Fibroblast of skin of left quadriceps (primary cell): ENCODE data around the gene TRIM49C.
"Not testable (repeated sequence)": the region's sequence is repeated elsewhere in the genome, so short reads cannot be mapped to it uniquely, and the experiment has no call there.

Experiments used
- DNase-seq, 2 experiments: peaks; one replicate each; pipeline ENCODE4 v3.0.0-alpha.2; 2013; ENCODE audit warnings: low read depth in 2 of 2

TRIM49C gene, protein sequence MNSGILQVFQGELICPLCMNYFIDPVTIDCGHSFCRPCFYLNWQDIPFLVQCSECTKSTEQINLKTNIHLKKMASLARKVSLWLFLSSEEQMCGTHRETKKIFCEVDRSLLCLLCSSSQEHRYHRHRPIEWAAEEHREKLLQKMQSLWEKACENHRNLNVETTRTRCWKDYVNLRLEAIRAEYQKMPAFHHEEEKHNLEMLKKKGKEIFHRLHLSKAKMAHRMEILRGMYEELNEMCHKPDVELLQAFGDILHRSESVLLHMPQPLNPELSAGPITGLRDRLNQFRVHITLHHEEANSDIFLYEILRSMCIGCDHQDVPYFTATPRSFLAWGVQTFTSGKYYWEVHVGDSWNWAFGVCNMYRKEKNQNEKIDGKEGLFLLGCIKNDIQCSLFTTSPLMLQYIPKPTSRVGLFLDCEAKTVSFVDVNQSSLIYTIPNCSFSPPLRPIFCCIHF

DNA sequence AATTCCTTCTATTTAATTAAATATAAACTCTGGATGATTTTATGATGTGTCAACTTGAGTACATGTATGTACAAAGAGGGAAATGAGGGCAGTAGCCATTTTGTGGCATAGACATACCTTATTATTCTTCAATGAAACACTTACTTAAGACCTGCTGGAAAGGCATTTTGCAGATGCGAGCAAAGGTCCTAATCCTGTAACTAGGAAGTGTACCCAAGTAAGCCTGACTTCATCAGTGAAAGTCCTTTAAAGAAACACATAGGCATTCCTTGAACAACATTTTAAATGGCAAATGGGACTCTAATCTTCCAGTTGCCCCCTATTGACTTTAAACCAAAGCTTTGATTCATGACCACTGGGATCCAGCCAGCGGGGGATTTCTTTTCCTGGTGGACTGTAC lies at the start of gene TRIM49C:
TRIM49C (plus strand) TSS at position 301 of the 400 bp plus-strand sequence. CDS start 4,106 bp downstream, outside the sequence.
- not testable (repeated sequence) for DNase-seq

DNA sequence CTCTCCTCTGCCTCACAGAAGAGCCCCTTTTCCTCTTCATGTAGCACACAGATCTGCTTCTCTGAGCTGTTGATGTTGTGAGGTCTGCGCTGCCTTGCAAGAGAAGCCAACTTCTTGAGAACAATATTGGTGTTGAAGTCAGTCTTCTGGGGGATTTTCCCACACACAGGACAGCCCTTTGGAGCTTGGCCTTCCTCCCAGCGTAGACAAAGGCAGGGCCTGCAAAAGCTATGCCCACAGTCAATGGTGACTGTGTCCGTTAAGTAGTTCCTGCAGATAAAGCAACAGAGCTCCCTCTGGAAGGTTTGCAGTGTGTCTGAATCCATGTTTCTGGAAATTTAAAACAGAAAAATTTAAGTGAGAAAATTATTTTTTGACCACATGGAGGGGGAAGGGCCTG lies 6.7 kb upstream of the TRIM49C start:
- DNase-seq, result not testable (repeated sequence)

DNA sequence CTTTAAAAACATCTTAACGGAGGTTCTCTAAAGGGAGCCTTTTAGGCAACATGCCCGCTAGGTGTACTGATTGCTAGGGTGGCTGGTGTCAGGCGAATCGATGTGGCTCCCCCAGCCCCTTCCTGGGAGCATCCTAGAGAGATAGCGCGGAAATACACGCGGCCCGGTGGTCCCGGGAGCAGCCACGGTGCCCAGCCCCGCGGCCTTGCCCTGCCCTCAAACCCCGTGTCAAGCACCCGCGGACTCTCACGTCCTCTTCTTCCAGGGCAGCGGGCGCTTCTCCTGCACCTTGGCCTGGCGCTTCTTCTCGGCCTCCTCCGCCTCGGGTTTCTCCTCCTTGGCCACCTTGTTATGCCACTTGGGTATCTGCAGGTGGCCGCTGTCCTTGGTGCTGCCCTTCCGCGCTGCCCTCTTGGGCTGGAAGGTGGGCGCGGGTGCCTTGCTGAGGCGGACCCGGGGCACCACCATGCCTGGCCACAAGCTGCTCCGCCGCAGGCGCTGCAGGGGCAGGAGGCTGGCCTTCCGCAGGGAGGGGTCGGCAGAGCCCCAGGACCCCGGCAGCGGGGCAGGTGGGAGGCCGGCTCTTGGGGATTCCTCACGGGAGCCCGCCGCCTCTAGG lies 20.8 kb downstream of the TRIM49C start:
- DNase-seq, result not testable (repeated sequence)

DNA sequence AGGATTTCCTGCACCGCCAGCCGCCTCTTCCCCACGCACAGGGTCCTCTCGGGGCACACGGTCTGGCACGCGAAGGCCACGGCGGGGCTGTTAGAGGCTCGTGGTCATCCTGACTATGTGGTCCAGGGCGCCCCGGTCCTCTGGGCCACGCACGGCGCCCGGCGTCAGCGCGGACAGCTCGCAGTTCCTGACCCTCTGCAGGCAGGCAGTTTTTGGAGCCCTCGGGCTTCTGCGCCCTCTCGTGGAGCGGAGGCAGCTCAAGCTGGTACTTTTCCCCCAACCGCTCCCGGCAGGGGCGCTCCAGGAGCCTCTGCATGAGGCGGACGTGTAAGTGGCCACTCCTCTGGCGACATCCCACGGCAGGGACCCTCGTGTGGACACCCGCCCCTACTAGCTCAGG lies 21.4 kb downstream of the TRIM49C start:
- not testable (repeated sequence) for DNase-seq

DNA sequence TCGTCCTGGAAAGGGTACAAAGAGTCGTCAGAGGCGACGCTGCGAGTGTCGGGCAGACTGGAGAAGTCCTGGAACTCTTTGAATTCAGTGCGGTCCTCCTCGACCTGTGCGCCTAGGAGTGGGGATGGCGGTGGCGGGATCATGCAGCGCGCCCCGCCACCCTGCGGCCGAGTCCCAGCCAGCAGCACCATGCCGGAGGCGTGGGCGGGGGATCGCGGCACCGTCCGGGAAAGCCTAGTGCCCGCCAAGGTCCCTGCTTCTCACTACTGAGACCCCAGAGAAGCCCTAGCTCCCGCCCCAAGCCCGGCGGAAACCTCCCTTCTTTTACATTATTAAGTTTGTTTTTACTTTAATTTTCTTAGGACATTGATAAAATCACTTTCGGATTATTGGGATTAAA lies 22.6 kb downstream of the TRIM49C start:
- not testable (repeated sequence) for DNase-seq

DNA sequence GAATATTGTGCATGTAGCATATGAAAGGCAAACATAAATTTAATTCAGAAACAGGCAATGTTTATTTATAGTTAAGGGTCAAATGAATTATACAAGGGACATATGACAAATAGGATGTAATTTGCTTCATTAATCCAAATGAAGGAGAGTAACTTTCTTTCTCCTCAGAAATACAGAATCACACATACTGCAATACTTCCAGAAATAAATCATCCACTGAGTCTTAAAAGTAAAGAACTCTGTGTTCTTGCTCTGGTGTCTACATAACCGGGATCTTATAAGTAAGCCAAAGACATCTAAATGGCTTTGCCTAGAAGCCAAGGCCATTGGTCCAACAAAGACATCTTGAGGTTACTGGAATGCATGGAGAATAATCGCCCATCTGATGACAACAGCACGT lies 54.7 kb downstream of the TRIM49C start, which contains the start of gene UBTFL1:
UBTFL1 (plus strand) TSS at position 301 of the 400 bp plus-strand sequence; CDS start at position 301, 0 bp downstream.
- not testable (repeated sequence) for DNase-seq

DNA sequence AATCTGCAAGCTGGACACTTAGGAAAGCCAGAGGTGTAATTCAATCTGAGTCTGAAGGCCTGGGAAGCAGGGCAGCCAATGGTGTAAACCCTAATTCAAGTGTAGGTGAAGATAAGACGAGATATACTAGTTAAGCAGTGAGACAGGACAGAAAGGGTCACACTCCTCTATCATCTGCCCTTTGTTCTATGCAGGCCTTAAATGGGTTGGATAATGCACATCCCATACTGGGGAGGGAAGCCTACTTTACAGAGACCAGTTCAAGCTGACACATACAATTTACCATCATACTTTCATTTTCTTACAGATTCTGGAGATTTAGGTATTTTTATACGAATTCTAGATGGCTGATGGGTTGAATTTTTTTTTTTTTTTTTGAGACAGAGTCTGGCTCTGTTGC lies 57.8 kb downstream of the TRIM49C start:
- DNase-seq, result not testable (repeated sequence)
